ENCODE results near the gene JPH2.

The JPH2 gene

DNA sequence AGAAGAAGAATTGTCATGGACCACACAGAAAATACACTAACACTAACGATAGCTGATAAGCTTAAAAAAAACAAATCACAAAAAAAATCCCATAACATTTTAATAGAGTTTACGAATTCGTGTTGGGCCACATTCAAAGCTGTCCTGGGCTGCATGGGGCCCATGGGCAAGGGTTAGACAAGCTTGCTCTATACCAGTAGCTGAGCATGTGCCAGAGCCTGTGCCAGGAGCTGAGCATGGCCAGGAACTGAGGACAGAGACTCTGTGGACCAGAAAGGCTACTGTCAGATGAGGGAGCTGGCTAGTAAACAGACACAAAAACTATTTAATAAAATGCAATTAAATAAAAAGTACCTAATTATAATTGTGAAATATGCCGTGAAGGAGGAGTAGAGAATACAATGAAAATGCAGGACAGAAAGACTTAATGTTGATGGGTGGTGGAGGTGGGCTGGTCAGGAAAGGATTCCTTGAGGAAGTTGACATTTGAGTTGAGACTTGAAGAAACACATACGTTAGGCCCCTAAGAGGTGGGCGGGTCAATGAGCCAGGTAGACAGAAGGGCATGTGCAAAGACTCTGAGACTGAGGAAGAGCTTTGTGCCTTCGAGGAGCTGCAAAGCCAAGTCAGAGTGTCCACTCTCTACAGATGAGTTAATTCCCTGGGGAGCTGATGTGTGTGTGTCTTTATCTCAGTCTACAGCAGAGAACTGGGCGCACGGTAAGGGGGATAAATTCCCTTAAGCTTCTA is 66.1 kb downstream of the JPH2 start:
- Histone ChIP-seq H3K4me3 (ENCODE audit: low read length) (no peak overlapping the region), H2AFZ (ENCODE audit: low read depth, low read length) (no peak overlapping the region), H3K4me2 (ENCODE audit: low read length) (no peak overlapping the region), H3K79me2 (ENCODE audit: low read length) (no peaks in the 10 kb centered on the region), H3K36me3 (replicated peaks; ENCODE audit: low read depth, low read length) (no peaks in the 10 kb centered on the region), H4K20me1 (ENCODE audit: insufficient read depth, low read length) (no peaks in the 10 kb centered on the region), H3K4me1 (ENCODE audit: low read length) (no peaks in the 10 kb centered on the region), H3K27me3 (ENCODE audit: low read depth, low read length) (peaks cover 55% of the 10 kb centered on the region), H3K9ac (ENCODE audit: low read length) (no peak overlapping the region), H3K9me3 (ENCODE audit: insufficient read depth, low read length) (no peaks in the 10 kb centered on the region), H3K27ac (ENCODE audit: low read length) (no peak overlapping the region)
- TF ChIP-seq EZH2phosphoT487 (IDR thresholded peaks at IDR 0.05; ENCODE audit: low read depth): no peak
- TF ChIP-seq, protein P1, sequence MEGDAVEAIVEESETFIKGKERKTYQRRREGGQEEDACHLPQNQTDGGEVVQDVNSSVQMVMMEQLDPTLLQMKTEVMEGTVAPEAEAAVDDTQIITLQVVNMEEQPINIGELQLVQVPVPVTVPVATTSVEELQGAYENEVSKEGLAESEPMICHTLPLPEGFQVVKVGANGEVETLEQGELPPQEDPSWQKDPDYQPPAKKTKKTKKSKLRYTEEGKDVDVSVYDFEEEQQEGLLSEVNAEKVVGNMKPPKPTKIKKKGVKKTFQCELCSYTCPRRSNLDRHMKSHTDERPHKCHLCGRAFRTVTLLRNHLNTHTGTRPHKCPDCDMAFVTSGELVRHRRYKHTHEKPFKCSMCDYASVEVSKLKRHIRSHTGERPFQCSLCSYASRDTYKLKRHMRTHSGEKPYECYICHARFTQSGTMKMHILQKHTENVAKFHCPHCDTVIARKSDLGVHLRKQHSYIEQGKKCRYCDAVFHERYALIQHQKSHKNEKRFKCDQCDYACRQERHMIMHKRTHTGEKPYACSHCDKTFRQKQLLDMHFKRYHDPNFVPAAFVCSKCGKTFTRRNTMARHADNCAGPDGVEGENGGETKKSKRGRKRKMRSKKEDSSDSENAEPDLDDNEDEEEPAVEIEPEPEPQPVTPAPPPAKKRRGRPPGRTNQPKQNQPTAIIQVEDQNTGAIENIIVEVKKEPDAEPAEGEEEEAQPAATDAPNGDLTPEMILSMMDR (IDR thresholded peaks at IDR 0.05; ENCODE audit: low read depth, low read length): no peak

DNA sequence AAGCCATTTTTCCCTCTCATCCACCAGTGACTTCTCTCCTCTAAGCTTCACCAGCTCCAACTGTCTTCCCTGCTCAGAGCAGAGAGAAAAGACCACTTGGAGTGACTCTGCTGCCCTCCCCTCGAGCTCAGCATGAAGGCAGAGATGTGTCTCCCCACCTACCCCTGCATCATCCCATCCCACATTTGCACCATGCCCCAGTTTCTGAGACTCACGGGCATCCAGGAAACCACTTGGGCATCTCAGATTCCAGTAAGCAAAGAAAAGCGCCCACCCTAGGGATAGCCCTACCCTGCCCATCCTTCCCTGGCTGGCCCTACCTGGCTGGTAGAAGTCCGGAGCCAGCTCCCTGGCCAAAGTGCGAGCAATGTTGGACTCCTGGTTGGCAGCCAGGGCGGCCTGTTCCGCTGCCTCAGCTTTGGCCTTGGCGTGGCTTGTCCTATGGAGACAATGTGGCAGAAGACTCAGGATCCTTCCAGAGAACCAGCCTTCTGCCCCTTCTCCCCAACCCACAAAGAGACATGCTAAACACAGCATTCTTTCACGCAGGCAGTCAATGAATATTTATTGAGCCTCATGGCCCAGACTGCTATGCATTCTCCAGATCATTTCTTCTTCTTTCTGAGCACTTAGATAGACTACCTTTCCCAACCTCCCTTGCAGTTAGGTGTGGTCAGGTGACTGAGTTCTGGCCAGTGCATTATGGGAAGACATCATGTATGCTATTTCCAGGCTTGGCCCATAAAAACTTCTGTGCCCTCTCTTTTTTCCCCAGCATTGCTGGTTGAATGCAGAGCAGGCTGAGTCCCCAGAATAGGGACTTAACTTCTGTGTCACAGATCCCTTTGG is 68.6 kb downstream of the JPH2 start:
- Histone ChIP-seq H3K9me3 (ENCODE audit: insufficient read depth, low read length) (no peaks in the 10 kb centered on the region), H3K27ac (ENCODE audit: low read length) (no peak overlapping the region), H3K9ac (ENCODE audit: low read length) (no peak overlapping the region), H4K20me1 (ENCODE audit: insufficient read depth, low read length) (no peaks in the 10 kb centered on the region), H3K79me2 (ENCODE audit: low read length) (no peaks in the 10 kb centered on the region), H3K36me3 (replicated peaks; ENCODE audit: low read depth, low read length) (no peaks in the 10 kb centered on the region), H3K4me2 (ENCODE audit: low read length) (no peak overlapping the region), H3K4me3 (ENCODE audit: low read length) (no peak overlapping the region), H3K4me1 (ENCODE audit: low read length) (no peaks in the 10 kb centered on the region), H3K27me3 (ENCODE audit: low read depth, low read length) (peaks cover 43% of the 10 kb centered on the region), H2AFZ (ENCODE audit: low read depth, low read length) (no peak overlapping the region)
- TF ChIP-seq, protein P1 (IDR thresholded peaks at IDR 0.05; ENCODE audit: low read depth, low read length): no peak
- no peak for TF ChIP-seq EZH2phosphoT487 (IDR thresholded peaks at IDR 0.05; ENCODE audit: low read depth)

DNA sequence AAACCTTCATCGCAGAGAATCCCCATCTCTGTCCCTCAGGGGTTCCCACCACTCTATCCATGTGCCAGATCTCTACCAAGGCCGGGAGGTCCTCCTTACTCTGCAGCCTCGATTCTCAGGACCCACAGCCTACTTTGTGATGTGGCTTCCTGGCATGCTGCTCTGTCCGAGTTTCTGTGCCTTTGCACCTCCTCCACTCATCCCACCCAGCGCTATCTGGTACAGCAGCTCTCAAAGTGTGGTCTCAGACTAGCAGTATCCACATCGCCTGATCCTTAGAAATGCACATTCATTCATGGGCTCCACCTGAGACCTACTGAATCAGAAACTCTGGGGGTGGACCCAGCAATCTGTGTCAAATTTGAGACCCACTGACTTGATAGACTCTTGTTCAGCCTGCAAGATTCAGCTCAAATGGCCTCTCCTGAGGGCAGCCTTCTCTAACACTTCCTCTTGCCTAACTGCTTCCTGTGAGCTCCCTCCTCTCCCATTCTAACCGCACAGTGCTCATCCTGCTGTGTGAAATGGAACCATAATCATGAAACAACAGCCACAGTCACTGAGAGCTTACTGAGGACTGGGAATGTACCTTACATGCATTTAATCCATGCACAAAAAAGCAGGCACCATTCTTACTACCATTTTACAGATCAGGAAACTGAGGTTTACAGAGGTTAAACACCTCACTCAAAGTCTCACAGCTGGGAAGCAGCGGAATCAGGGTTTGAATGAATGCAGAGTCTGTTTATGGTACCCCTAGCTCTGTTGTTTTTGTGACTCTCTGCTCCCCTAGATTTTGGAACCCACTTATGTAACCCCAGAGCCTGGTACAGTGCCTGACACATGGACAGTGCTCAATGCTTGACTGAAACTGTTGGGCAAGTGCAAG is 69.4 kb downstream of the JPH2 start:
- Histone ChIP-seq H3K9me3 (ENCODE audit: insufficient read depth, low read length) (no peaks in the 10 kb centered on the region), H3K79me2 (ENCODE audit: low read length) (no peaks in the 10 kb centered on the region), H2AFZ (ENCODE audit: low read depth, low read length) (no peak overlapping the region), H3K9ac (ENCODE audit: low read length) (no peak overlapping the region), H3K36me3 (replicated peaks; ENCODE audit: low read depth, low read length) (no peaks in the 10 kb centered on the region), H3K27ac (ENCODE audit: low read length) (no peak overlapping the region), H3K4me3 (ENCODE audit: low read length) (no peak overlapping the region), H4K20me1 (ENCODE audit: insufficient read depth, low read length) (no peaks in the 10 kb centered on the region), H3K27me3 (ENCODE audit: low read depth, low read length) (peaks cover 34% of the 10 kb centered on the region), H3K4me1 (ENCODE audit: low read length) (no peaks in the 10 kb centered on the region), H3K4me2 (ENCODE audit: low read length) (no peak overlapping the region)
- TF ChIP-seq, protein P1 (IDR thresholded peaks at IDR 0.05; ENCODE audit: low read depth, low read length): no peak
- no peak for TF ChIP-seq EZH2phosphoT487 (IDR thresholded peaks at IDR 0.05; ENCODE audit: low read depth)

Data from OCI-LY3 (cell line).